Left cardiac atrium (tissue), 4 donors: ENCODE data around the gene C19orf25. TPM values are rescaled to one million over a fixed set of nuclear protein-coding genes. Genes with fewer than 3 reads are reported as not detected.

Source experiments
- ATAC-seq, 2 donors: fragments of 200-7000 bp; cut with Tn5 transposase; one replicate each; pipeline ENCODE4 v1.9.1; 2020; ENCODE audit warnings: mild to moderate bottlenecking in 2 of 2, moderate library complexity in 2 of 2
- DNase-seq: peaks from one replicate; pipeline ENCODE4 v3.0.0-alpha.2; 2020
- intact Hi-C, 2 donors: fragments of 100-400 bp; cut with DNase I; formaldehyde crosslinking; loops; one replicate each; pipeline versions ENCODE4 v1.14.1 to v1.15.1; 2022 to 2023
- total RNA-seq, 2 donors: library from RNA; stranded (reverse); fragmentation: NEBNext Ultra II Directional; extraction: Animal tissue kit (Norgen Biotek cat#: 25700); gene quantifications; one replicate each; pipeline ENCODE4 v1.2.1, GENCODE V29; 2021
- donor health status: DM: no; HTN: yes; CAD: no.
- donor health status: DM: no; HTN: yes; CAD: no; lungs with severe emphysema.
- donor health status: DM: yes; HTN: yes; CAD: no.
- donor health status: Dilated cardiomyopathy.

C19orf25 gene
- total RNA-seq, 2 donors from 2014 or later: 16.1 to 18.9 TPM

DNA sequence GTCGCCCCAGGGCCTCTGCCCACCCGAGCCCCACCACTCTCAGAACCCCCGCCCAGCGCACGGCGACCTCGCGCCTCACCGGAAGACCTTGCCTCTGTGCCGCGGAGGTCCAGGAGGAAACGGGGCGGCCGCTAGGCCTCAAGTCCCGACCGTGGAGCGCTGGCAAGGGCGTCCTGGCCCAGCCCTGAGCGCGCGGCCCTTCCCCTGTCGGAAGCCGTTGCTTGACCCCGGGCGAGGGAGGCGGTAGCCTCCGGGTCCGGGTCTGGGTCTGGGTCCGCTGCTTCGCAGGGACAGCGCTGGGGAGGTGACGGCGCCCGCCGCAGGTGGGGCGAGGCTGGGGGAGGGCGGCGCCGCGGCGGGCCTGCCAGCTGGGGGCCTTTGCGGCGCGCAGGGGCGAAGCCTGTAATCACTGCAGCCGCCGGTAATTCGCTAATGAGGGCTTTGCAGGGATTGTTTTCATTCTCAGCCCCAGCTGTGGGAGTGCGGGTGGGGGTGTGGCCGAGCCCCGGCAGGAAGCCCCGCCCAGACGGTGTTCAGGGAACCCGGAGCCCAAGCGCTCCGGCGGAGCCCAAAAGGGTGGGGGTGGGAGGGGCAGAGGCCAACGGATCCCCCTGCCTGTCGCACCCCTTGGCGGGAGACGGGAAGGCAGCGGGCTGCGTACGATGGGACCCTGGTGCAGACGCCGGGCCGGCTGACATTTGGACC lies 8.6 kb downstream of the C19orf25 start:
- intact Hi-C loops: no loop called here
- DNase-seq (peak; percentile 70), ATAC-seq (peak; percentile 35 to 51)

DNA sequence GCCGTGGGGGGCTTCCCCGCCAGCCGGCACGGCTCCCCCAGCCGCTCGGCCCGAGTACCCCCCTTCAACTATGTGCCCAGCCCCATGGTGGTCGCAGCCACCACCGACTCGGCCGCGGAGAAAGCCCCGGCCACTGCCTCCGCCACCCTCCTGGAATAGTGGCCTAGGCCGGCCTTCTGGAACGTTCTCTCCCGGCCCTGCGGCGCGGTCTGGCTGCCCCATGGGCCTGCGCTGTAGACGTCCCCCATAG lies 9.0 kb downstream of the C19orf25 start:
- DNase-seq: no peak
- peak in 1 of 2 donors; percentile 5 for ATAC-seq

GRCh38 chr19:1469255-1470054 lies 9.6 kb downstream of the C19orf25 start:
- DNase-seq: no peak

More for the DNA sequence above, 9.0 kb downstream of the C19orf25 start:
- intact Hi-C loops: no loop called here

DNA sequence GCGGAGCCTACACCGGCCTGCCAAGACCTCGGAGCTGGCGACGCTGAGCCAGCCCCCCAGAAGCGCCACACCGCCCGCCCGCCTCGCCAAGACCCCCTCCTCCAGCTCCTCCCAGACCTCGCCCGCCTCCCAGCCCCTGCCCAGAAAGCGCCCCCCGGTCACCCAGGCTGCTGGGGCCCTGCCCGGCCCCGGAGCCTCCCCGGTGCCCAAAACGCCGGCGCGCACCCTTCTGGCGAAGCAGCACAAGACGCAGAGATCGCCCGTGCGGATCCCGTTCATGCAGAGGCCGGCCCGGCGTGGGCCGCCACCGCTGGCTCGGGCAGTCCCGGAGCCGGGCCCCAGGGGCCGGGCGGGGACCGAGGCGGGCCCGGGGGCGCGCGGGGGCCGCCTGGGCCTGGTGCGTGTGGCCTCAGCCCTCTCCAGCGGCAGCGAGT lies 10.2 kb downstream of the C19orf25 start:
- DNase-seq (no peak), ATAC-seq (no peak)
- intact Hi-C loops: no loop called here

More at GRCh38 chr19:1469255-1470054, 9.6 kb downstream of the C19orf25 start:
- intact Hi-C loops: no loop called here
- peak in 1 of 2 donors; percentile 2 for ATAC-seq

- intact Hi-C loops: no loop called here
- DNase-seq: no peak
- no peak for ATAC-seq
These were observed 10.7 kb downstream of the C19orf25 start for GRCh38 chr19:1468274-1468820.

- ATAC-seq (no peak), DNase-seq (no peak)
- intact Hi-C loops: no loop called here
These were observed 11.3 kb downstream of the C19orf25 start for GRCh38 chr19:1467490-1468273.

- DNase-seq (no peak), ATAC-seq (no peak)
- intact Hi-C loops: no loop called here
These were observed 11.9 kb downstream of the C19orf25 start for GRCh38 chr19:1467215-1467489.

- no peak for ATAC-seq
- no peak for DNase-seq
- intact Hi-C loops: no loop called here
These were observed 12.4 kb downstream of the C19orf25 start for GRCh38 chr19:1466461-1467214.

DNA sequence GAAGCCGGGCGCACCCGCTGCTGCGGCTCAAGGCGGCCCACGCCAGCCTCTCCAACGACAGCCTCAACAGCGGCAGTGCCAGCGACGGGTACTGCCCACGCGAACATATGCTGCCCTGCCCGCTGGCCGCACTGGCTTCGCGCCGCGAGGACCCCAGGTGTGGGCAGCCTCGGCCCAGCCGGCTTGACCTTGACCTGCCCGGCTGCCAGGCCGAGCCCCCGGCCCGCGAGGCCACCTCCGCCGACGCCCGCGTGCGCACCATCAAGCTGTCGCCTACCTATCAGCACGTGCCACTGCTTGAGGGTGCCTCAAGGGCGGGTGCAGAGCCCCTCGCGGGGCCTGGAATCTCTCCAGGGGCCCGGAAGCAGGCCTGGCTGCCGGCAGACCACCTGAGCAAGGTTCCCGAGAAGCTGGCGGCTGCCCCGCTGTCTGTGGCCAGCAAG lies 13.0 kb downstream of the C19orf25 start:
- intact Hi-C loops: no loop called here
- ATAC-seq (no peak), DNase-seq (no peak)

GRCh38 chr19:1465191-1466016 lies 13.6 kb downstream of the C19orf25 start:
- intact Hi-C loops: no loop called here
- peak in 1 of 2 donors; percentile 27 for ATAC-seq
- no peak for DNase-seq

- intact Hi-C loops: no loop called here
- ATAC-seq: no peak
- DNase-seq: no peak
These were observed 17.2 kb downstream of the C19orf25 start for GRCh38 chr19:1461862-1462261.

DNA sequence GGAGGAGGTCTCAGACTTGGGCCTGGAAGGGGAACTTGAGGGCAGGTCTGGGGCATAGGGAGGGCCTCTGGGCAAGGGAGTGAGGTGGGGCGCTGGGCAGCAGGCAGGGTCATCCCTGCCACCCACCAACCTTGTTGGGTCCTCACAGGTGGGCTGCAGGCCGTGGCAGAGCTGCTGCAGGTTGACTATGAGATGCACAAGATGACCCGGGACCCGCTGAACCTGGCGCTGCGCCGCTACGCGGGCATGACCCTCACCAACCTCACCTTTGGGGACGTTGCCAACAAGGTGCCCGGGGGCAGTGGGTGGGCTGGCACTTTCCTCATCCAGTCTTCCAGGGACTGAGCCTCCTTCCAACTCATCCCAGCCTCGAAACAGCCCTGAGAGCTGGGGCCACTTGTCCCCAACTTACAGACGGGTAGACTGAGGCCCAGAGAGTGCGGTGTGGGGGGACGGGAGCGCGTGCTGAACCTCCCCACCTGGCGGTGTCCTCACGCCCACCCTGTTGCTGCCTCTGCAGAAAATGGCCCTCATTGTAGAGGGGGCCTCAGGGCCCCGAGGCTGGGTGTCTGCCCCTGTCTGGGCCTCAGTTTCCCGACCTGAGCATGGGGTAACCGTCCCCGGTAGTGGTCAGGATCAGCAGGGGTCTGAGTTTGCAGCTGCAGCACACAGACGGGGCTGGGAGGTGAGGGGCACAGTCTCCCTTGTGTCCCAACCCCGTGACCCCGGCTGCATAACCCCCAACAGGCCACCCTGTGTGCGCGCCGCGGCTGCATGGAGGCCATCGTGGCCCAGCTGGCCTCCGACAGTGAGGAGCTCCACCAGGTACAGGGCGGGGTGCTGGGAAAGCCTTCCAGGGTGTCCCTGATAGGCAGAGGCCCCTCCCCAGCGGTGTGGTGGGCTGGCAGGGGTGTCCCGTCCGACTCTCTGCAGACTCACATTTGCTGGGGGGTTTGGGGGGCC lies 18.7 kb downstream of the C19orf25 start:
- intact Hi-C loops: no loop called here
- DNase-seq (no peak), ATAC-seq (no peak)

GRCh38 chr19:1459479-1459878 lies 19.5 kb downstream of the C19orf25 start:
- DNase-seq: no peak
- ATAC-seq: no peak
- intact Hi-C loops: loop anchor here in 1 of 2 donors (10.0 kb wide), 1 partner anchor 175 kb away; the partner anchor contains the start of gene EFNA2

GRCh38 chr19:1457892-1458291 lies 21.1 kb downstream of the C19orf25 start:
- DNase-seq (no peak), ATAC-seq (no peak)
- intact Hi-C loops: loop anchor here in 1 of 2 donors (10.0 kb wide), 1 partner anchor 173 kb away; the partner anchor contains the start of gene EFNA2

GRCh38 chr19:1457031-1457739 lies 21.8 kb downstream of the C19orf25 start:
- intact Hi-C loops: loop anchor here in 1 of 2 donors (10.0 kb wide), 1 partner anchor 172 kb away; the partner anchor contains the start of gene EFNA2
- DNase-seq: no peak
- ATAC-seq: no peak
